HEK293T (cell line): ENCODE data around the gene PDE4B.

Experiments used
- CTCF ChIA-PET: fragments of 350-600 bp; formaldehyde crosslinking; extraction: SDS; loops from one replicate; lab custom pipeline; 2021; ENCODE audit warnings: antibody characterized with exemption, inconsistent platforms; lab: Yijun Ruan, JAX
- POLR2A ChIA-PET: fragments of 350-600 bp; formaldehyde crosslinking; extraction: SDS; loops from one replicate; lab custom pipeline; 2020; ENCODE audit warnings: antibody characterized with exemption, inconsistent platforms; lab: Yijun Ruan, JAX
- DNase-seq: peaks from one replicate; pipeline ENCODE4 v3.0.0; 2012; ENCODE audit warnings: mixed read lengths; ENCODE audit errors: extremely low spot score
- ARNT ChIP-seq: fragments of 450-650 bp; IDR thresholded peaks from 2 replicates; pipeline ENCODE4 v1.6.1; 2017; ENCODE audit warnings: mild to moderate bottlenecking
- BHLHE40 ChIP-seq: fragments of 450-650 bp; IDR thresholded peaks from 2 replicates; pipeline ENCODE4 v1.6.1; 2016; ENCODE audit warnings: mild to moderate bottlenecking, moderate library complexity, borderline replicate concordance
- CTBP1 ChIP-seq: fragments of 450-650 bp; IDR thresholded peaks from 2 replicates; pipeline ENCODE4 v1.6.1; 2016; ENCODE audit warnings: borderline replicate concordance
- ELF4 ChIP-seq: fragments of 450-650 bp; IDR thresholded peaks from 2 replicates; pipeline ENCODE4 v1.6.1; 2017; ENCODE audit warnings: antibody characterized with exemption
- FOXA1 ChIP-seq: fragments of 450-650 bp; IDR thresholded peaks from 2 replicates; pipeline ENCODE4 v1.6.1; 2016; ENCODE audit warnings: mild to moderate bottlenecking
- FOXK2 ChIP-seq: fragments of 450-650 bp; IDR thresholded peaks from 2 replicates; pipeline ENCODE4 v1.6.1; 2016; ENCODE audit warnings: mild to moderate bottlenecking
- FOXM1 ChIP-seq: fragments of 450-650 bp; IDR thresholded peaks from 2 replicates; pipeline ENCODE4 v1.6.1; 2017; ENCODE audit warnings: mild to moderate bottlenecking, borderline replicate concordance
- HDGF ChIP-seq: fragments of 450-650 bp; IDR thresholded peaks from 2 replicates; pipeline ENCODE4 v1.6.1; 2017; ENCODE audit warnings: antibody characterized with exemption, borderline replicate concordance
- L3MBTL2 ChIP-seq: fragments of 450-650 bp; conservative IDR thresholded peaks from 2 replicates; pipeline ENCODE4 v1.6.1; 2016; ENCODE audit warnings: mild to moderate bottlenecking
- LEF1 ChIP-seq: fragments of 450-650 bp; IDR thresholded peaks from 2 replicates; pipeline ENCODE4 v1.6.1; 2017; ENCODE audit warnings: mild to moderate bottlenecking, borderline replicate concordance
- NFRKB ChIP-seq: fragments of 450-650 bp; IDR thresholded peaks from 2 replicates; pipeline ENCODE4 v1.6.1; 2016; ENCODE audit warnings: mild to moderate bottlenecking, moderate library complexity
- SP1 ChIP-seq: fragments of 450-650 bp; IDR thresholded peaks from 2 replicates; pipeline ENCODE4 v1.6.1; 2017
- SUZ12 ChIP-seq: fragments of 450-650 bp; IDR thresholded peaks from 2 replicates; pipeline ENCODE4 v1.6.1; 2016; ENCODE audit warnings: mild to moderate bottlenecking
- TARDBP ChIP-seq: fragments of 450-650 bp; IDR thresholded peaks from 2 replicates; pipeline ENCODE4 v1.6.1; 2016
- ZNF384 ChIP-seq: fragments of 450-650 bp; IDR thresholded peaks from 2 replicates; pipeline ENCODE4 v1.6.1; 2016
- TF ChIP-seq, protein P1 (sequence below): fragments of 450-650 bp; IDR thresholded peaks from 2 replicates; pipeline ENCODE4 v1.6.1; 2016

Gene PDE4B

DNA sequence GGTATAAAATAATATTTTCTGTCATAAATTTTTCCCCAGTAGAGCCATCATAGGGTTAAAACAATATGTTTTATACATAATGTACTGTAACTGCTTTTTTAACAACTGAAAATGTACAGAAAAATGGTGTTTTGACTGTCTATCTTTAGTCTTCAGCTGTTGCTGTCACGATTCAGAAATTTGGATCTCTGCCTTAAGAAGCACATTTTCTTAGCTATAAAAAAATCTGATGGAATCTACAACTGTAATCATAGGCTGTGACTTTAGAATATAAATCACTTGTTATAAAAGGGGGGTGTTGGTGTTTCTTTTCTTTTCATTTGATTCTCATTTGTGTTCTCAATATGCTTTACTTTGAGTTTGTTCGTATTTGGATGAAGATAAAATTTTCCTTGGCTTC lies 187.5 kb downstream of the PDE4B start:
- POLR2A ChIA-PET: no interaction called here
- TF ChIP-seq ZNF384: no peak
- no peak for TF ChIP-seq ELF4
- no peak for TF ChIP-seq CTBP1
- TF ChIP-seq FOXK2: no peak
- TF ChIP-seq FOXM1: no peak
- TF ChIP-seq ARNT: no peak
- no peak for TF ChIP-seq SP1
- no peak for TF ChIP-seq NFRKB
- TF ChIP-seq TARDBP: no peak
- TF ChIP-seq, protein P1, sequence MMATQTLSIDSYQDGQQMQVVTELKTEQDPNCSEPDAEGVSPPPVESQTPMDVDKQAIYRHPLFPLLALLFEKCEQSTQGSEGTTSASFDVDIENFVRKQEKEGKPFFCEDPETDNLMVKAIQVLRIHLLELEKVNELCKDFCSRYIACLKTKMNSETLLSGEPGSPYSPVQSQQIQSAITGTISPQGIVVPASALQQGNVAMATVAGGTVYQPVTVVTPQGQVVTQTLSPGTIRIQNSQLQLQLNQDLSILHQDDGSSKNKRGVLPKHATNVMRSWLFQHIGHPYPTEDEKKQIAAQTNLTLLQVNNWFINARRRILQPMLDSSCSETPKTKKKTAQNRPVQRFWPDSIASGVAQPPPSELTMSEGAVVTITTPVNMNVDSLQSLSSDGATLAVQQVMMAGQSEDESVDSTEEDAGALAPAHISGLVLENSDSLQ: no peak
- DNase-seq: no peak
- CTCF ChIA-PET: no interaction called here

DNA sequence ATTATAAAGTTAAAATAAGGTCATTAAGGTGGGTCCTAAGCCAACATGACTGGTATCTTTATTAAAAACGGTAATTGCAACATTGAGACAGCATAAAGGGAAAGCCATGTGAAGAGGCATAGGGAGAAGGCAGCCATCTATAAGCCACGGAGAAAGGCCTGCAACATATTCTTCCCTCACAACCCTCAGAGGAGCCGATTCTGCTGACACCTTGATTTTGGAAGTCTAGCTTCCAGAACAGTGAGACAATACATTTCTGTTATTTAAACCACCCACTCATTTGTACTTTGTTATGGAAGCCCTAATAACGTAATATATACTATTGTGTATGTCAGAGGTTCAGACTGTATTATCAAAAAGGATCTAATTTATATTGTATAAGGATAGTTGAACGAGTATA lies 190.8 kb downstream of the PDE4B start:
- ChIA-PET CTCF (no interaction called here), POLR2A (no interaction called here)
- TF ChIP-seq FOXK2: no peak
- TF ChIP-seq CTBP1: no peak
- TF ChIP-seq SUZ12: no peak
- TF ChIP-seq ARNT: no peak
- TF ChIP-seq FOXA1: no peak
- no peak for TF ChIP-seq ZNF384
- no peak for TF ChIP-seq FOXM1
- TF ChIP-seq LEF1: no peak
- TF ChIP-seq SP1: no peak
- TF ChIP-seq L3MBTL2: no peak
- no peak for TF ChIP-seq ELF4

DNA sequence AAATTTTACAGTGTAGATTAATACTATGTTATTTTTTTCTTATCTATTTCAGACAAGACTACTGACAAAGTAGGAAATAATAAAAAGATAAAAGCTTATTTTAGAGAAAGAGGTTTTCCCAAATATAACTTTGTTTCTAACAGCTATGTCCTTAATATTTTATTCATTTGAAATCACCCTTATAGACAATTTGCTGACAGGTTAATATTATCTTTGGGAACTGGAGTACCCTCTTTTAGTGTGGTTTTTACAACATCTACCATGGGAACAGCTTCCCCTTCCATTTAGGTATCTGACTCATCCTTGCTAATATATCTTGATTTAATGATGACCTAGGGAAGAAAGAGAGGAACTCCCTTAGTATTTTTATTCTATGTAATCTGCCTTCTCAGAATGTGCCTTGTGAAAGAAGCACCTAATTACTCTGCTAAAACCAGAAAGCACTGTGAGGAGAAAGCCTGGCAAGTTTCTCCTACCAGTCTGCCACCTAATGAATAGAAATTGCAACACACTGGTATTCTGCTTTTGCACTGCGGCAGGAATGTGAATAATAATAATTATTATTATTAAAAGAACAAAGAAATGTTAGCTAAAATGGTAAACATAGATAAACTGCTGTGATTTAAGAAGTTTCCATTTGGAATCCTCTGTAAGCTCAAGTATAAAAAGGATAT lies 192.8 kb downstream of the PDE4B start:
- CTCF ChIA-PET: interaction anchor here (0.6 to 1.4 kb wide), 2 partner anchors 257 to 573 kb away, joined by 3 read pairs; no protein-coding TSS in a partner anchor
- TF ChIP-seq BHLHE40 (no peak), L3MBTL2 (no peak), NFRKB (no peak), FOXK2 (no peak), ZNF384 (no peak), ARNT (no peak), FOXM1 (no peak), LEF1 (no peak), TARDBP (no peak), HDGF (no peak), CTBP1 (no peak), FOXA1 (no peak), SUZ12 (no peak), ELF4 (no peak), SP1 (no peak)
- TF ChIP-seq, protein P1: no peak
- DNase-seq: no peak
- POLR2A ChIA-PET: no interaction called here

More for the DNA sequence above, 190.8 kb downstream of the PDE4B start:
- no peak for DNase-seq

DNA sequence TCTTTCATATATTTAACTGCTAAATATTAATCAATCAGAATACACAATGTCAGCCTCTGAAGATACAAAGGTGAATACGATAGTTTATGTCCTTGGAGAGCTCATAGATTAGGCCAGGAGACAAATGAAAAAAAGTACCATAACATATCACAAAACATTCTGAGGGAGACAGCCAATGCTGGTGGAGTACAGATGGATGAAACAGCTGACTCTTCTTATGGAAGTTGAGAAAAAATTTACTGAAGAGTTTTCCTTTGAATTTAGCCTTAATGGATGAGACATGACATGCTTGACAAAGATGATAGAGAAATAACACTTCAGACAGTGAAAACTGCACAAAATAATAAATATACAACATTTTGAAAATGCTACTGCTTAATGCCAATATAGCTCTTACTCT lies 193.5 kb downstream of the PDE4B start:
- ChIA-PET POLR2A (no interaction called here), CTCF (interaction anchor here (0.6 to 1.4 kb wide), 2 partner anchors 256 to 573 kb away, joined by 3 read pairs; no protein-coding TSS in a partner anchor)
- TF ChIP-seq CTBP1 (no peak), SP1 (no peak), LEF1 (no peak), BHLHE40 (no peak), SUZ12 (no peak)
- no peak for DNase-seq

DNA sequence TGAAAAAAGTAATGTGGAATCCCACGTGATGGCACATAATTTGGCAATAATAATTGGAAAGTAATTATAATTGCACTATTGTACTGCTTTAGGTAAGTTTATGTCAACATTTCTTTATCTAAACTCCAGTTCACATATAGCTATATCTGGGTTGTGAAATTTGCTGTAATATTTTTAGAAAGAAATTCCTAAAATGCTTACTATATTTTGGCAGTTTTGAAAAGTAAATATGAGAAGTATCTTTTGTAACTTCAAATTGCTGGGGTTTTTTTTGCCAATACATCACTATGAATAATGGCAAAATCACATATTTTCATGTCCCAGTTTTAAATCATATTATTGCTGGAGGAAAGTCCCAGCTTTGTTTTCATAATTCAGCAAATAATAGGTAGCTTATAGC lies 197.5 kb downstream of the PDE4B start:
- ChIA-PET POLR2A (no interaction called here), CTCF (interaction anchor here (0.6 kb wide), 2 partner anchors 60 to 315 kb away, joined by 4 to 5 read pairs; no protein-coding TSS in a partner anchor)
- no peak for TF ChIP-seq SUZ12
- no peak for TF ChIP-seq ARNT
- TF ChIP-seq ELF4: no peak
- TF ChIP-seq SP1: no peak
- TF ChIP-seq ZNF384: no peak
- no peak for TF ChIP-seq HDGF
- TF ChIP-seq, protein P1: no peak
- no peak for TF ChIP-seq LEF1
- TF ChIP-seq BHLHE40: no peak
- no peak for TF ChIP-seq FOXA1
- TF ChIP-seq NFRKB: no peak
- no peak for TF ChIP-seq FOXK2
- TF ChIP-seq CTBP1: no peak
- no peak for TF ChIP-seq TARDBP
- no peak for TF ChIP-seq L3MBTL2
- no peak for TF ChIP-seq FOXM1
- no peak for DNase-seq

DNA sequence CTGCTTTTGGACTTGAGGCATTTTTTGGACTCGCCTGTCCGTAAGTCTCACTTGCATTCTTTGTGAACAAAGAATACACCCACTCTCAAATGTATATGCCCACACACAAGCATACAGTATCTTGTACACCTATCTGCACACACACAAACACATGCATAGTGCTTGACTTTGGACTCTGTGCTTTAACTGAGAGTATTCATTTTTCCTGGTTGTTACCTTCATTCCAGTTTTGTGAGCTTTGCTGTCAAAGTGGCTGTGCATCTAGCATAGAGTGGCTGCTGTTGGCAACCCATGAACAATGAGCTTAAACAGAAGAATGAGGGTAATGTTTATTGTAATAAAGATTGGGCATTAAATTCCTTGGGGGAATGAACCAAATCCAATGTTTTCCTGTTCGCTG lies 199.0 kb downstream of the PDE4B start:
- DNase-seq: no peak
- CTCF ChIA-PET: no interaction called here
- POLR2A ChIA-PET: no interaction called here
- TF ChIP-seq FOXA1 (no peak), ELF4 (no peak), FOXK2 (no peak), SP1 (no peak), CTBP1 (no peak)
